ENCODE measurements around the gene ZFP1.

Gene ZFP1

DNA sequence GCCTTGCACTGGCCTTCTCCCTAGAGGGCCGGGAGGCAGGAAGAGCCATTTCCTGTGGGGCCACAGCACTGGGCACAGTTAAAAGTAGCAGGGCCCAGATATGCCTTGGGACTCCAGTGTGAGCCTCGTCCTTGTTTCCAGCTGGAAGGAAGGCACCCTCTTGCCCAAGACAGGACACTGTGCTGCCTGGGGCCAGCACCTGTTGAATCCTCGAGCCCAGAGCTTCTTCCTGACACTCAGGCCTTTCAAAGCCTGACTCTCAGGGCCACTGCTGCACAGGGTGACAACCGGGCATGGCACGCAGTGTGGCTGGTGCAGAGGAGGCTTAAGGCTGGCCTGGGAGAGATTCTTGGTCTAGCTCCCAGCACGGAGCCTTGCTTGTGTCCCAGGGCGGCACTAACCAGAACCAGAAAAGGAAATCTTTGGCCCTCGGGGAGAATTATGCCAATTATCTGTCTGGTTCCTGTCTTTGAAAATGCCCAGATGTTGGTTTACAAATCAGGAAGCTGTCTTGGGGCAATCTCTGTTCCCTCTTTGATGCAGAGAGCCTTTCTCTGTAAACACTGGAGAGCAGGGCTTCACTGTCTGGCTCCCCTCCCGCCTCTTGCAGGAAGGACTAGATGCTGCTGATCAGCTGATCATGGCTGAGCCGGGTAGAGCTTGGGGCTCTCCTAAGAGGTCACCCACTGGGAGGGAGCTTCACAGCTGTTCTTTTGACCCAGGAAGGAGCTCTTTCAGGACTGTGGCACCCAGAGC is 42.8 kb upstream of the ZFP1 start:
- TF ChIP-seq ZNF70 (CRISPR knock-in tag; IDR thresholded peaks at IDR 0.05) (0 out of 2 replicates have a peak, but pooled peaks have one; percentile 9), ISL1 (CRISPR knock-in tag; IDR thresholded peaks at IDR 0.05) (no peak), SNAI2 (CRISPR knock-in tag; IDR thresholded peaks at IDR 0.05) (no peak), PPARA (CRISPR knock-in tag; IDR thresholded peaks at IDR 0.05; ENCODE audit: borderline replicate concordance) (no peak), ZFP3 (CRISPR knock-in tag; IDR thresholded peaks at IDR 0.05) (no peak), CSDC2 (CRISPR knock-in tag; IDR thresholded peaks at IDR 0.05) (no peak), RARB (CRISPR knock-in tag; IDR thresholded peaks at IDR 0.05) (no peak), TOX (CRISPR knock-in tag; IDR thresholded peaks at IDR 0.05; ENCODE audit: borderline replicate concordance) (no peak), GLIS3 (CRISPR knock-in tag; IDR thresholded peaks at IDR 0.05) (no peak), ARNTL (CRISPR knock-in tag; IDR thresholded peaks at IDR 0.05; ENCODE audit: borderline replicate concordance, low read depth) (no peak), TCF4 (CRISPR knock-in tag; IDR thresholded peaks at IDR 0.05; ENCODE audit: borderline replicate concordance) (peak; percentile 96), BACH2 (CRISPR knock-in tag; IDR thresholded peaks at IDR 0.05; ENCODE audit: borderline replicate concordance) (no peak), ESRRG (CRISPR knock-in tag; IDR thresholded peaks at IDR 0.05) (no peak)
- TF ChIP-seq, protein P1, sequence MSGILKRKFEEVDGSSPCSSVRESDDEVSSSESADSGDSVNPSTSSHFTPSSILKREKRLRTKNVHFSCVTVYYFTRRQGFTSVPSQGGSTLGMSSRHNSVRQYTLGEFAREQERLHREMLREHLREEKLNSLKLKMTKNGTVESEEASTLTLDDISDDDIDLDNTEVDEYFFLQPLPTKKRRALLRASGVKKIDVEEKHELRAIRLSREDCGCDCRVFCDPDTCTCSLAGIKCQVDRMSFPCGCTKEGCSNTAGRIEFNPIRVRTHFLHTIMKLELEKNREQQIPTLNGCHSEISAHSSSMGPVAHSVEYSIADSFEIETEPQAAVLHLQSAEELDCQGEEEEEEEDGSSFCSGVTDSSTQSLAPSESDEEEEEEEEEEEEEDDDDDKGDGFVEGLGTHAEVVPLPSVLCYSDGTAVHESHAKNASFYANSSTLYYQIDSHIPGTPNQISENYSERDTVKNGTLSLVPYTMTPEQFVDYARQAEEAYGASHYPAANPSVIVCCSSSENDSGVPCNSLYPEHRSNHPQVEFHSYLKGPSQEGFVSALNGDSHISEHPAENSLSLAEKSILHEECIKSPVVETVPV (CRISPR knock-in tag; IDR thresholded peaks at IDR 0.05) = peak; percentile 65; the same call in 1 of the 2 replicates
- TF ChIP-seq, protein P2, sequence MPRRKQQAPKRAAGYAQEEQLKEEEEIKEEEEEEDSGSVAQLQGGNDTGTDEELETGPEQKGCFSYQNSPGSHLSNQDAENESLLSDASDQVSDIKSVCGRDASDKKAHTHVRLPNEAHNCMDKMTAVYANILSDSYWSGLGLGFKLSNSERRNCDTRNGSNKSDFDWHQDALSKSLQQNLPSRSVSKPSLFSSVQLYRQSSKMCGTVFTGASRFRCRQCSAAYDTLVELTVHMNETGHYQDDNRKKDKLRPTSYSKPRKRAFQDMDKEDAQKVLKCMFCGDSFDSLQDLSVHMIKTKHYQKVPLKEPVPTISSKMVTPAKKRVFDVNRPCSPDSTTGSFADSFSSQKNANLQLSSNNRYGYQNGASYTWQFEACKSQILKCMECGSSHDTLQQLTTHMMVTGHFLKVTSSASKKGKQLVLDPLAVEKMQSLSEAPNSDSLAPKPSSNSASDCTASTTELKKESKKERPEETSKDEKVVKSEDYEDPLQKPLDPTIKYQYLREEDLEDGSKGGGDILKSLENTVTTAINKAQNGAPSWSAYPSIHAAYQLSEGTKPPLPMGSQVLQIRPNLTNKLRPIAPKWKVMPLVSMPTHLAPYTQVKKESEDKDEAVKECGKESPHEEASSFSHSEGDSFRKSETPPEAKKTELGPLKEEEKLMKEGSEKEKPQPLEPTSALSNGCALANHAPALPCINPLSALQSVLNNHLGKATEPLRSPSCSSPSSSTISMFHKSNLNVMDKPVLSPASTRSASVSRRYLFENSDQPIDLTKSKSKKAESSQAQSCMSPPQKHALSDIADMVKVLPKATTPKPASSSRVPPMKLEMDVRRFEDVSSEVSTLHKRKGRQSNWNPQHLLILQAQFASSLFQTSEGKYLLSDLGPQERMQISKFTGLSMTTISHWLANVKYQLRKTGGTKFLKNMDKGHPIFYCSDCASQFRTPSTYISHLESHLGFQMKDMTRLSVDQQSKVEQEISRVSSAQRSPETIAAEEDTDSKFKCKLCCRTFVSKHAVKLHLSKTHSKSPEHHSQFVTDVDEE (CRISPR knock-in tag; IDR thresholded peaks at IDR 0.05) = peak; percentile 90
- TF ChIP-seq, protein P3, sequence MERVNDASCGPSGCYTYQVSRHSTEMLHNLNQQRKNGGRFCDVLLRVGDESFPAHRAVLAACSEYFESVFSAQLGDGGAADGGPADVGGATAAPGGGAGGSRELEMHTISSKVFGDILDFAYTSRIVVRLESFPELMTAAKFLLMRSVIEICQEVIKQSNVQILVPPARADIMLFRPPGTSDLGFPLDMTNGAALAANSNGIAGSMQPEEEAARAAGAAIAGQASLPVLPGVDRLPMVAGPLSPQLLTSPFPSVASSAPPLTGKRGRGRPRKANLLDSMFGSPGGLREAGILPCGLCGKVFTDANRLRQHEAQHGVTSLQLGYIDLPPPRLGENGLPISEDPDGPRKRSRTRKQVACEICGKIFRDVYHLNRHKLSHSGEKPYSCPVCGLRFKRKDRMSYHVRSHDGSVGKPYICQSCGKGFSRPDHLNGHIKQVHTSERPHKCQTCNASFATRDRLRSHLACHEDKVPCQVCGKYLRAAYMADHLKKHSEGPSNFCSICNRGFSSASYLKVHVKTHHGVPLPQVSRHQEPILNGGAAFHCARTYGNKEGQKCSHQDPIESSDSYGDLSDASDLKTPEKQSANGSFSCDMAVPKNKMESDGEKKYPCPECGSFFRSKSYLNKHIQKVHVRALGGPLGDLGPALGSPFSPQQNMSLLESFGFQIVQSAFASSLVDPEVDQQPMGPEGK (CRISPR knock-in tag; IDR thresholded peaks at IDR 0.05; ENCODE audit: borderline replicate concordance) = no peak
- peak; percentile 60 for ATAC-seq

DNA sequence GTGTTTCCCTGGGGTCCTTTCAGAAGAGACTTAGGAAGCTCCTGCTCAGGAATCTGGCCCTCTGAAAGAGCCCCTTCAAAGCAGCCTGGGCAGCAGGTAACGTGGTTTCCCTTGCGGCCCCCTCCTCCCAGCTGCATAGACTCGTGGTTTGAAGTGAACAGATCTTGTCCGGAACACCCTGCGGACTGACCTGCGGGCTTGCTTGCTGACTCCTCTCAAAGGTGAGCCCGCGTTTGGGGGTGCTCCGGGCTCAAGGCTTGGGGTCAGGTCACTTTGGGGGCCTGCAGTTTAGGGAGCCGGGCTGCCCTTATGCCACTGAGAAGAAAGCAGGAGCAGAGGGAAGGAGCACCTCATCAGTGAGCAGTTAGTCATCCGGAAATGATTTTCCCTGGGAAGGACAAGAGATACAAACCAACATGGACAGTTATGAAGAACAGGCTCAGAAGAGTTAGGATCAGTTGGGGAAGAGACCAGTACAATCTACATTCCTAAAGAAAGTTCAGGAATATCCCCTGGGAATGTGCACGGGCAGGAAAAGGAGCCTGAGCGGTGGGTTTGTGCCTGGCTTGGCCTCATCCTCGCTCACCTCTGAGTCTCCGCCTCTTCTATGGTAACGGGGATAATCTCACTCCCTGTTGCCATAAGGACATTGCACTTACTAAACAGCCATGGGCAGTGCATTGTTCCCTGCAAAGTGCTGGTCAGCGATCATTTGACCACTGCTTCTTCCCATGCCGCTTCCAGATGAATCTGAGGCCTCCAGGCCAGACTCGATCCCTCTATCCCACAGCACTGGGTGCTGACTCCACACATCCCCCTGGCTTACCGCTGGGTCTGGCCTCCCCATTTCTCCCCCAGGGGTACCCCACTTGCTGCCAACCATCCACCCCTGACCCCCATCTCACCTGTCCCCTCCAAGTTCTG is 41.7 kb upstream of the ZFP1 start:
- TF ChIP-seq TCF4 (CRISPR knock-in tag; IDR thresholded peaks at IDR 0.05; ENCODE audit: borderline replicate concordance) (no peak), RARB (CRISPR knock-in tag; IDR thresholded peaks at IDR 0.05) (no peak), ZNF565 (CRISPR knock-in tag; conservative IDR thresholded peaks at IDR 0.05; ENCODE audit: low read depth) (no peak)
- ATAC-seq = no peak

DNA sequence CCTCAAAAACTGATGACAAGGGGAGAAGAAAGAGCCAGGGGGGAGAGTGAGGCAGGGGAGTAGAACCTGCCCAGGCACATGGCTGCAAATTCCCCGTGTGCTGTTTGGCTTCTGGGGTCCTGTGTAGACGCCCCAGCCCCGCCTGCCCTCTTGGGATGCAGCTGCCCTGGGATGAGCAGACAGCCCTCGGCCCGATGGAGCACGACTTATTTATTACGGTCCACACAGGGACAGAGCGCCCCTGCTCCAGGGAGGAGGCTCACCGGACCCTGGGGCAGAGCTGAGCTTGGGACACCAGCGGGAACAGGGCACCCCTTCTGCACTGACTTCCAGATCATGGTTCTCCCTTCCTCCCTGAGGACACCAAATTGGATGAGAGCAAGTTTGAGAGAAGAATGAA is 40.8 kb upstream of the ZFP1 start:
- TF ChIP-seq, protein P4, sequence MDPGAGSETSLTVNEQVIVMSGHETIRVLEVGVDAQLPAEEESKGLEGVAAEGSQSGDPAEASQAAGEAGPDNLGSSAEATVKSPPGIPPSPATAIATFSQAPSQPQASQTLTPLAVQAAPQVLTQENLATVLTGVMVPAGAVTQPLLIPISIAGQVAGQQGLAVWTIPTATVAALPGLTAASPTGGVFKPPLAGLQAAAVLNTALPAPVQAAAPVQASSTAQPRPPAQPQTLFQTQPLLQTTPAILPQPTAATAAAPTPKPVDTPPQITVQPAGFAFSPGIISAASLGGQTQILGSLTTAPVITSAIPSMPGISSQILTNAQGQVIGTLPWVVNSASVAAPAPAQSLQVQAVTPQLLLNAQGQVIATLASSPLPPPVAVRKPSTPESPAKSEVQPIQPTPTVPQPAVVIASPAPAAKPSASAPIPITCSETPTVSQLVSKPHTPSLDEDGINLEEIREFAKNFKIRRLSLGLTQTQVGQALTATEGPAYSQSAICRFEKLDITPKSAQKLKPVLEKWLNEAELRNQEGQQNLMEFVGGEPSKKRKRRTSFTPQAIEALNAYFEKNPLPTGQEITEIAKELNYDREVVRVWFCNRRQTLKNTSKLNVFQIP (CRISPR knock-in tag; IDR thresholded peaks at IDR 0.05; ENCODE audit: borderline replicate concordance, low read depth) = no peak
- ATAC-seq = no peak
